ENCODE results near the gene EXOC3. TPM values are rescaled to one million over a fixed set of nuclear protein-coding genes. Genes with fewer than 3 reads are reported as not detected.

EXOC3 gene
- total and polyA plus RNA-seq, 2 of the 8 experiments (the other 6 are each of a cell fraction or from before 2014, with no cell fraction given) = 14.4 to 30.0 TPM

DNA sequence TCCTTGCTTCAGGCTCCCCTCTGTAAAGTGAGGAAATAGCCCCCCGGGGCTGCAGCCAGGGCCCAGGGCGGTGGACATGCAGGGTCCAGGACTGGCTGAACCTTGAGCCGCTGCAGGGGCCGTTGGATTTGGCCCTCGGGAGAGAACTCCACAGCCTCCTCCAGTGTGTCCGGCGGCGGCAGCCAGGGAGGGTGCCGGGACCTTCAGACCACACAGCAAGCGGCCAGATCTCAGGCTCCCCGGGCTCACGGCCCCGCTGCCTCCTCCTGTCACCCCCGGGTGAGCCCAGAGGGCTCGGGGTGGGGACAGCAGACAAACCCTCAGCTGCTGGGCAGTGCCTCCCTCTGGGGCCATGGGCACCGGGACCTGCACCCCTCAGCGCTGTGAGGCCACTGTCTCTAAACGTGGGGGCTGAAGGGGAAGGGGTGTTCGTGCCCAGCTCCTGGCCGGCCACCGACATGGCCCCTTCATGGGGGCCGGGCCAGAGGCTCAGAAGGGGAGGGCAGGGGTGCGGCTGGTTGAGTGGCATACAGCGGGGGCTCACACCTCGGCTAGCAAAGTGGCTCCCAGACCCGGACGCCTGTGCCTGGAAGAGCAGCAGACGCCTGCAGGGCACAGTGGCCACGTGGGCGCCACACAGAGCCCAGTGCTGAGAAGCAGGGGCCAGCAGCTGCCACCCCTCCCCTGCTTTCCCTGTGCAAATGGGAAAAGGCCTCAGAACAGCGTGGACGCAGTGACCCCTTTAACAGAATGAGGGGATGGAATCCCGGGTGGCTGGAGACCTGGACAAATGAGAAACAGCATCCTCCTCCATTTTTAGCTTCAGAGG is 61.6 kb downstream of the EXOC3 start:
- H2BK12ac ChIP-seq (ENCODE audit: low read depth, low read length) = no peak overlapping the region
- no peak overlapping the region for H3K27ac ChIP-seq (ENCODE audit: low read depth, low read length)
- H3K9me3 ChIP-seq (ENCODE audit: insufficient read depth in 2 of 2, low read depth in 1 of 2, low read length in 1 of 2) = no peaks in the 10 kb centered on the region
- H3K23ac ChIP-seq (ENCODE audit: insufficient read length) = no peak overlapping the region
- DNase-seq (ENCODE audit: low read depth in 1 of 2, low spot score in 2 of 2) = no peak
- H3K79me2 ChIP-seq (ENCODE audit: control insufficient read depth in 1 of 2, insufficient read depth in 2 of 2, low read length in 2 of 2) = no peaks in the 10 kb centered on the region
- TF ChIP-seq CBX8 (IDR thresholded peaks at IDR 0.05; ENCODE audit: borderline replicate concordance, low read depth, low read length) (no peak), RBBP5 (IDR thresholded peaks at IDR 0.05; ENCODE audit: borderline replicate concordance, low read depth, low read length) (no peak)
- peaks cover 0 to 13% (median 0%) of the 10 kb centered on the region in 4 experiments; a peak in 1 of 7 replicates for H3K27me3 ChIP-seq (replicated peaks in 1 of 4; ENCODE audit: control insufficient read depth in 3 of 4, extremely low read depth in 1 of 4, insufficient read depth in 3 of 4, low read length in 3 of 4)
- H3K4ac ChIP-seq (replicated peaks; ENCODE audit: insufficient read length, low read depth, low read length) = no peak overlapping the region
- H2BK120ac ChIP-seq (replicated peaks; ENCODE audit: low read depth, low read length) = no peak overlapping the region
- H3K9ac ChIP-seq (replicated peaks in 1 of 4; ENCODE audit: extremely low read depth in 1 of 4, low read depth in 3 of 4, low read length in 3 of 4) = no peak overlapping the region
- 90% methylated on average over 23 of the region's 33 CpGs; no CpG with 5 or more reads in 1 of the 2 experiments for WGBS, 2 experiments (ENCODE audit: extremely low coverage in 1 of 2, insufficient coverage in 1 of 2, insufficient read length in 1 of 2, insufficient replicate concordance in 2 of 2, low coverage in 1 of 2, low lambda C conversion rate in 2 of 2, missing lambda C conversion rate in 1 of 2)
- ChIA-PET CTCF (ENCODE audit: partially characterized antibody) (no interaction called here), POLR2A (ENCODE audit: partially characterized antibody) (interaction anchor here (1.0 kb wide), 1 partner anchor 27 kb away, joined by 4 read pairs; no protein-coding TSS in a partner anchor)
- H3K79me1 ChIP-seq (ENCODE audit: low read depth, low read length) = no peaks in the 10 kb centered on the region
- FAIRE-seq = no peak
- no peak overlapping the region for H4K91ac ChIP-seq (replicated peaks; ENCODE audit: insufficient read length, low read length)
- no peaks in the 10 kb centered on the region for H4K20me1 ChIP-seq (replicated peaks in 1 of 2; ENCODE audit: control insufficient read depth in 1 of 2, insufficient read depth in 2 of 2, low read length in 2 of 2)
- no peak overlapping the region for H2BK5ac ChIP-seq (ENCODE audit: low read depth, low read length)
- H3K18ac ChIP-seq (ENCODE audit: extremely low read depth, low read length) = no peak overlapping the region
- no peak overlapping the region for H2BK15ac ChIP-seq (ENCODE audit: low read length)
- peaks cover 0 to 13% (median 5%) of the 10 kb centered on the region in 4 experiments; a peak in 6 of 7 replicates for H3K4me1 ChIP-seq (replicated peaks in 1 of 4; ENCODE audit: control insufficient read depth in 3 of 4, insufficient read depth in 4 of 4, low read length in 3 of 4)
- H2BK20ac ChIP-seq (ENCODE audit: low read length) = no peak overlapping the region
- no peak overlapping the region for H3K4me3 ChIP-seq (ENCODE audit: extremely low read depth in 1 of 4, insufficient read depth in 2 of 4, low read depth in 3 of 4, low read length in 4 of 4)
- no peak overlapping the region for H3K14ac ChIP-seq (ENCODE audit: insufficient read length)
- H3K4me2 ChIP-seq (ENCODE audit: insufficient read depth in 1 of 2, low read depth in 2 of 2, low read length in 2 of 2) = no peak overlapping the region
- no peak overlapping the region for H2AFZ ChIP-seq (ENCODE audit: low read length)
- H4K8ac ChIP-seq (ENCODE audit: extremely low read depth, insufficient read depth, low read length) = no peak overlapping the region
- no peak overlapping the region for H2AK5ac ChIP-seq (ENCODE audit: low read depth, low read length)
- H3K56ac ChIP-seq (replicated peaks; ENCODE audit: insufficient read length, low read depth, low read length) = no peak overlapping the region
- H3K36me3 ChIP-seq (ENCODE audit: control insufficient read depth in 2 of 4, insufficient read depth in 4 of 4, low read length in 3 of 4) = no peaks in the 10 kb centered on the region
- H4K5ac ChIP-seq (ENCODE audit: insufficient read length, low read depth, low read length) = no peak overlapping the region
- no peaks in the 10 kb centered on the region for H3K23me2 ChIP-seq (ENCODE audit: low read depth, low read length)
